ENCODE results near the gene ACTG1. TPM values are rescaled to one million over a fixed set of nuclear protein-coding genes. Genes with fewer than 3 reads are reported as not detected.

The ACTG1 gene
- total RNA-seq, 1 experiment from 2014 or later = 3,455 TPM

- CTCF ChIA-PET = interaction anchor here (0.6 to 2.8 kb wide), 23 partner anchors 8 to 232 kb away, joined by 3 to 62 read pairs (median 10); partner anchors contain the start of gene BAHCC1
- POLR2A ChIA-PET = interaction anchor here (1.8 kb wide), 1 partner anchor 25 kb away, joined by 7 read pairs; no protein-coding TSS in a partner anchor
- no peak for ATAC-seq
These were observed 29.3 kb downstream of the ACTG1 start for GRCh38 chr17:81483085-81483861.

GRCh38 chr17:81482673-81483072, 29.9 kb downstream of the ACTG1 start:
- peaks cover 7% of the 10 kb centered on the region; the same call in 1 of the 2 replicates for H3K4me1 Mint-ChIP-seq
- ChIA-PET CTCF (interaction anchor here (0.9 to 2.6 kb wide), 6 partner anchors 31 to 228 kb away, joined by 3 to 25 read pairs (median 10); no protein-coding TSS in a partner anchor), POLR2A (no interaction called here)
- H3K27ac Mint-ChIP-seq = no peak overlapping the region
- H3K9me3 Mint-ChIP-seq = no peaks in the 10 kb centered on the region
- no peak for ATAC-seq
- no peak for DNase-seq (ENCODE audit: low spot score)
- H3K27me3 Mint-ChIP-seq (ENCODE audit: low read depth) = peaks cover 72% of the 10 kb centered on the region
- H3K36me3 Mint-ChIP-seq = no peaks in the 10 kb centered on the region
- TF ChIP-seq JAZF1 (CRISPR knock-in tag; IDR thresholded peaks at IDR 0.05) = no peak
- H3K4me3 Mint-ChIP-seq = peak overlapping the region; percentile 45

More at GRCh38 chr17:81483085-81483861, 29.3 kb downstream of the ACTG1 start:
- TF ChIP-seq, protein P1, sequence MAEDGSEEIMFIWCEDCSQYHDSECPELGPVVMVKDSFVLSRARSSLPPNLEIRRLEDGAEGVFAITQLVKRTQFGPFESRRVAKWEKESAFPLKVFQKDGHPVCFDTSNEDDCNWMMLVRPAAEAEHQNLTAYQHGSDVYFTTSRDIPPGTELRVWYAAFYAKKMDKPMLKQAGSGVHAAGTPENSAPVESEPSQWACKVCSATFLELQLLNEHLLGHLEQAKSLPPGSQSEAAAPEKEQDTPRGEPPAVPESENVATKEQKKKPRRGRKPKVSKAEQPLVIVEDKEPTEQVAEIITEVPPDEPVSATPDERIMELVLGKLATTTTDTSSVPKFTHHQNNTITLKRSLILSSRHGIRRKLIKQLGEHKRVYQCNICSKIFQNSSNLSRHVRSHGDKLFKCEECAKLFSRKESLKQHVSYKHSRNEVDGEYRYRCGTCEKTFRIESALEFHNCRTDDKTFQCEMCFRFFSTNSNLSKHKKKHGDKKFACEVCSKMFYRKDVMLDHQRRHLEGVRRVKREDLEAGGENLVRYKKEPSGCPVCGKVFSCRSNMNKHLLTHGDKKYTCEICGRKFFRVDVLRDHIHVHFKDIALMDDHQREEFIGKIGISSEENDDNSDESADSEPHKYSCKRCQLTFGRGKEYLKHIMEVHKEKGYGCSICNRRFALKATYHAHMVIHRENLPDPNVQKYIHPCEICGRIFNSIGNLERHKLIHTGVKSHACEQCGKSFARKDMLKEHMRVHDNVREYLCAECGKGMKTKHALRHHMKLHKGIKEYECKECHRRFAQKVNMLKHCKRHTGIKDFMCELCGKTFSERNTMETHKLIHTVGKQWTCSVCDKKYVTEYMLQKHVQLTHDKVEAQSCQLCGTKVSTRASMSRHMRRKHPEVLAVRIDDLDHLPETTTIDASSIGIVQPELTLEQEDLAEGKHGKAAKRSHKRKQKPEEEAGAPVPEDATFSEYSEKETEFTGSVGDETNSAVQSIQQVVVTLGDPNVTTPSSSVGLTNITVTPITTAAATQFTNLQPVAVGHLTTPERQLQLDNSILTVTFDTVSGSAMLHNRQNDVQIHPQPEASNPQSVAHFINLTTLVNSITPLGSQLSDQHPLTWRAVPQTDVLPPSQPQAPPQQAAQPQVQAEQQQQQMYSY (CRISPR knock-in tag; IDR thresholded peaks at IDR 0.05) = peak; percentile 36; the same call in 1 of the 2 replicates
- no peak for TF ChIP-seq USF1 (CRISPR knock-in tag; IDR thresholded peaks at IDR 0.05)
- DNase-seq (ENCODE audit: low spot score) = peak; percentile 33
- Mint-ChIP-seq H3K9me3 (no peaks in the 10 kb centered on the region), H3K36me3 (no peaks in the 10 kb centered on the region), H3K27ac (no peak overlapping the region), H3K4me1 (peaks cover 7% of the 10 kb centered on the region; the same call in 1 of the 2 replicates), H3K27me3 (ENCODE audit: low read depth) (peaks cover 66% of the 10 kb centered on the region), H3K4me3 (peak overlapping the region; percentile 52)

- CTCF ChIA-PET = interaction anchor here (0.7 to 2.7 kb wide), 8 partner anchors 10 to 227 kb away, joined by 3 to 8 read pairs (median 4); no protein-coding TSS in a partner anchor
- Mint-ChIP-seq H3K36me3 (no peaks in the 10 kb centered on the region), H3K27me3 (ENCODE audit: low read depth) (peaks cover 69% of the 10 kb centered on the region), H3K9me3 (no peaks in the 10 kb centered on the region), H3K4me1 (peaks cover 7% of the 10 kb centered on the region; the same call in 1 of the 2 replicates), H3K4me3 (peak overlapping the region; percentile 63), H3K27ac (no peak overlapping the region)
- POLR2A ChIA-PET = no interaction called here
- no peak for ATAC-seq
- DNase-seq (ENCODE audit: low spot score) = no peak
- TF ChIP-seq MLX (CRISPR knock-in tag; IDR thresholded peaks at IDR 0.05) (no peak), ZBTB43 (CRISPR knock-in tag; IDR thresholded peaks at IDR 0.05) (no peak), CDX4 (CRISPR knock-in tag; IDR thresholded peaks at IDR 0.05; ENCODE audit: borderline replicate concordance) (no peak), OVOL2 (CRISPR knock-in tag; IDR thresholded peaks at IDR 0.05; ENCODE audit: borderline replicate concordance) (no peak), IRF1 (CRISPR knock-in tag; IDR thresholded peaks at IDR 0.05) (no peak), TCF7 (CRISPR knock-in tag; IDR thresholded peaks at IDR 0.05; ENCODE audit: low read depth) (no peak), E2F1 (CRISPR knock-in tag; IDR thresholded peaks at IDR 0.05) (no peak), MYBL2 (CRISPR knock-in tag; IDR thresholded peaks at IDR 0.05) (no peak), CREB1 (CRISPR knock-in tag; IDR thresholded peaks at IDR 0.05) (no peak), SMAD4 (CRISPR knock-in tag; IDR thresholded peaks at IDR 0.05) (no peak), ZNF423 (CRISPR knock-in tag; IDR thresholded peaks at IDR 0.05) (no peak), NR1H2 (CRISPR knock-in tag; IDR thresholded peaks at IDR 0.05) (no peak), PREB (CRISPR knock-in tag; IDR thresholded peaks at IDR 0.05; ENCODE audit: borderline replicate concordance) (no peak), ZNF138 (CRISPR knock-in tag; conservative IDR thresholded peaks at IDR 0.05) (no peak)
These were observed 30.6 kb downstream of the ACTG1 start for GRCh38 chr17:81481815-81482505.

All from WTC11 (cell line).